K562 (cell line): ENCODE results near the gene GPRIN3. TPM values are rescaled to one million over a fixed set of nuclear protein-coding genes. Genes with fewer than 3 reads are reported as not detected.

Experiments
- ATAC-seq: fragments of 200-7000 bp; cut with Tn5 transposase; 3 replicates; pipeline ENCODE4 v1.9.1; 2020; ENCODE audit warnings: moderate library complexity
- BruUV-seq: library from RNA; stranded (reverse); fragments of 400-500 nt; replicated peaks from 2 replicates; lab custom pipeline; 2021; lab: Mats Ljungman, UMichigan
- CTCF ChIA-PET: fragments of 300-600 bp; formaldehyde crosslinking; extraction: SDS; loops from one replicate; lab custom pipeline; 2021; ENCODE audit warnings: low intra/inter-chr PET ratio; lab: Yijun Ruan, JAX
- POLR2A ChIA-PET: fragments of 300-600, 350-650 bp; sonication (Branson Sonifier 250); formaldehyde crosslinking; extraction: SDS; loops from one replicate; lab custom pipeline; 2021; ENCODE audit warnings: antibody characterized with exemption, inconsistent platforms; lab: Yijun Ruan, JAX
- DNase-seq, 4 experiments: peaks; one replicate each; pipeline versions ENCODE4 v3.0.0 to v3.0.0-alpha.2; 2011 to 2018; ENCODE audit warnings: low spot score in 3 of 4, mixed read lengths in 3 of 4; ENCODE audit errors: extremely low read depth in 1 of 4
- FAIRE-seq: peaks from 2 replicates; lab custom pipeline; 2011; peaks lifted over from hg19 to GRCh38; lab: Jason Lieb, UNC
- H2AFZ ChIP-seq: 2 replicates; pipeline ENCODE4 v1.6.0; 2011; ENCODE audit warnings: low read depth, low read length, control low read depth, inconsistent platforms
- H3K27ac ChIP-seq: fragments of 200-600 bp; 3 replicates; pipeline ENCODE4 v1.8.0; 2011; ENCODE audit warnings: low read depth, mild to moderate bottlenecking, control low read depth, inconsistent platforms, low read length, moderate library complexity, mixed read lengths; ENCODE audit errors: extremely low read depth
- H3K27me3 ChIP-seq, 2 experiments: fragments of 300-600 bp in 1 of 2; 2 replicates in 1 of 2; 3 replicates in 1 of 2; pipeline versions ENCODE4 v1.6.0 to v1.8.0; 2011; ENCODE audit warnings: inconsistent platforms in 2 of 2, low read length in 2 of 2, mild to moderate bottlenecking in 1 of 2, mixed read lengths in 1 of 2, moderate library complexity in 1 of 2; ENCODE audit not compliant: control insufficient read depth in 2 of 2, insufficient read depth in 2 of 2
- H3K36me3 ChIP-seq: fragments of 300-600 bp; 3 replicates; pipeline ENCODE4 v1.8.0; 2011; ENCODE audit warnings: mild to moderate bottlenecking, low read length, inconsistent platforms; ENCODE audit not compliant: control insufficient read depth, insufficient read depth
- H3K4me1 ChIP-seq, 2 experiments: fragments of 200-600 bp in 1 of 2; replicated peaks in 1 of 2; 2 replicates in 1 of 2; 3 replicates in 1 of 2; pipeline versions ENCODE4 v1.5.1 to v1.8.0; 2011; ENCODE audit warnings: inconsistent platforms in 2 of 2, low read length in 2 of 2, mild to moderate bottlenecking in 1 of 2, mixed read lengths in 1 of 2, moderate library complexity in 1 of 2; ENCODE audit not compliant: control insufficient read depth in 2 of 2, insufficient read depth in 2 of 2
- H3K4me2 ChIP-seq: 2 replicates; pipeline ENCODE4 v1.6.1; 2011; ENCODE audit warnings: low read length, control low read depth, inconsistent platforms, mixed read lengths; ENCODE audit not compliant: insufficient read depth
- H3K4me3 ChIP-seq: fragments of 200-600 bp; sonication (generic), shearing (Covaris generic); 2 replicates; pipeline ENCODE4 v1.5.1; 2016; ENCODE audit warnings: control low read depth, inconsistent platforms
- H3K79me2 ChIP-seq: fragments of 200-600 bp; 3 replicates; pipeline ENCODE4 v1.8.0; 2011; ENCODE audit warnings: low read length, inconsistent platforms; ENCODE audit not compliant: control insufficient read depth, insufficient read depth
- H3K9ac ChIP-seq, 2 experiments: 2 replicates each; pipeline versions ENCODE4 v1.6.0 to v1.6.1; 2011; ENCODE audit warnings: low read depth in 2 of 2, low read length in 2 of 2, control low read depth in 1 of 2, inconsistent platforms in 1 of 2, mild to moderate bottlenecking in 1 of 2, mixed read lengths in 1 of 2; ENCODE audit not compliant: insufficient read depth in 1 of 2
- H3K9me1 ChIP-seq: one replicate; pipeline ENCODE4 v1.6.0; 2011; ENCODE audit warnings: inconsistent platforms, mild to moderate bottlenecking, low read length, moderate library complexity; ENCODE audit not compliant: control insufficient read depth, insufficient read depth
- H3K9me3 ChIP-seq: replicated peaks from 2 replicates; pipeline ENCODE4 v1.5.1; 2011; ENCODE audit warnings: low read depth, low read length, inconsistent platforms; ENCODE audit not compliant: control insufficient read depth, insufficient read depth
- H4K20me1 ChIP-seq: replicated peaks from 2 replicates; pipeline ENCODE4 v1.6.1; 2011; ENCODE audit warnings: low read length, inconsistent platforms, mixed read lengths; ENCODE audit not compliant: control insufficient read depth, insufficient read depth
- ARHGAP35 ChIP-seq: fragments of 450-650 bp; IDR thresholded peaks from 2 replicates; pipeline ENCODE4 v1.6.1; 2018; ENCODE audit not compliant: partially characterized antibody
- C11orf30 ChIP-seq: fragments of 450-650 bp; IDR thresholded peaks from 2 replicates; pipeline ENCODE4 v1.6.1; 2016; ENCODE audit warnings: low read depth, mild to moderate bottlenecking
- CEBPB ChIP-seq: fragments of 450-650 bp; IDR thresholded peaks from 2 replicates; pipeline ENCODE4 v1.6.1; 2016; ENCODE audit warnings: missing genetic modification characterization, missing compliant biosample characterization
- RNF2 ChIP-seq: sonication (generic); IDR thresholded peaks from 2 replicates; pipeline ENCODE4 v1.6.1; 2016
- XRCC4 ChIP-seq: IDR thresholded peaks from one replicate; pipeline ENCODE4 v1.6.1; 2011; ENCODE audit not compliant: insufficient read depth, insufficient read length; ENCODE audit errors: extremely low read depth
- ZBTB40 ChIP-seq, 2 experiments: fragments of 450-650 bp in 1 of 2; sonication (generic) in 1 of 2; formaldehyde crosslinking in 1 of 2; IDR thresholded peaks; 2 replicates each; pipeline versions ENCODE4 v1.7.1 to v1.9.0; 2016 to 2022; ENCODE audit warnings: inconsistent platforms in 1 of 2, mild to moderate bottlenecking in 1 of 2, missing genetic modification reagents in 1 of 2
- ZNF76 ChIP-seq: fragments of 250-450 bp; sonication (Bioruptor Pico); IDR thresholded peaks from 2 replicates; pipeline ENCODE4 v1.4.0; 2020; ENCODE audit warnings: mild to moderate bottlenecking, moderate library complexity, borderline replicate concordance
- ZNF764 ChIP-seq: fragments of 250-450 bp; sonication (Bioruptor Pico); IDR thresholded peaks from 2 replicates; pipeline ENCODE4 v1.4.0; 2020; ENCODE audit warnings: low read depth, mild to moderate bottlenecking, moderate library complexity
- WGBS: fragments of 100-300 bp; shearing (Covaris generic); methylation state at CpG from one replicate; pipeline ENCODE4 v1.1.6; 2016; ENCODE audit warnings: low coverage, mixed read lengths; ENCODE audit not compliant: insufficient coverage; ENCODE audit errors: missing lambda C conversion rate; 5-methylcytosine and 5-hydroxymethylcytosine counted together
- in situ Hi-C: fragments of 300-500 bp; cut with MboI; formaldehyde crosslinking; loops from 4 replicates; pipeline ENCODE4 v1.15.0; 2018; ENCODE audit warnings: inconsistent platforms, mixed read lengths
- intact Hi-C: fragments of 100-400 bp; cut with micrococcal nuclease; formaldehyde crosslinking; loops from 2 replicates; pipeline ENCODE4 v1.14.2; 2022
- polyA plus RNA-seq, 8 experiments: library from polyadenylated mRNA; depleted of rRNA in 4 of 8; stranded (reverse) in 5 of 8; unstranded in 3 of 8; fragments of >200 nt; fragmentation: Nextera tagmentation in 2 of 8; fragmentation: Illumina TruSeq in 1 of 8; extraction: Ambion mirVana in 2 of 8; extraction: Trizol in 1 of 8; gene quantifications; 2 replicates each; pipeline versions ENCODE4 v1.2.1 to v1.2.3, GENCODE V29; 2011 to 2014; ENCODE audit warnings: inconsistent platforms in 1 of 8, missing spikeins in 1 of 8
- total RNA-seq, 7 experiments: library from RNA; depleted of rRNA in 6 of 7; stranded (reverse); fragments of >200 nt in 6 of 7; fragmentation: Illumina TruSeq in 2 of 7; extraction: Trizol in 2 of 7; gene quantifications; 2 replicates each; pipeline versions ENCODE4 v1.2.1 to v1.2.3, GENCODE V29; 2011 to 2021; ENCODE audit warnings: low replicate concordance in 1 of 7
- TF ChIP-seq, protein P1 (sequence below): fragments of 450-650 bp; formaldehyde crosslinking; IDR thresholded peaks from 2 replicates; pipeline ENCODE4 v1.4.0; 2020; ENCODE audit warnings: mild to moderate bottlenecking, moderate library complexity
- TF ChIP-seq, protein P2 (sequence below): sonication (generic); formaldehyde crosslinking; IDR thresholded peaks from 2 replicates; pipeline ENCODE4 v1.8.1; 2022; ENCODE audit warnings: missing genetic modification reagents

Gene GPRIN3
- total and polyA plus RNA-seq, 9 of the 15 experiments (the other 6 are each of a cell fraction or from before 2014, with no cell fraction given) = 0.02 TPM; not detected in 8

DNA sequence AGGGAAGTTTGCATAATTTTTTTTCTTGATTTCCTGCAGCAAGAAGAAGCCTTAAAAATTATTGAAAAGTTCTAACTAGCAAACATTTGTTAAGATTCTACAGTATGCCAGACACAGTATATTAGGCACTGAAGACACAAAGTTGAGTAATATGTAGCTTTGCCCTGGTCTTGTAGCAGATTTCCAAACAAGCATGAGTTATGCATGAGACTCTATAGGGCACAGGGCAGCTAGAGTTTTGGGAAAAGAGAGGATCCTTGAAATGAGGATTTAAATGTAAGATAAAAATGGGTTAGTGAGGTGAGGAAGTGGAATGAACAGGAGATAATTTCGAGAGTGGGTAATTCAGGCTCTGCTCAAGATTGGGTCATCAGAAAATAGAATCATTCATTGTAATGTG is 8.6 kb upstream of the GPRIN3 start:
- ChIA-PET CTCF (no interaction called here), POLR2A (no interaction called here)
- Histone ChIP-seq H3K4me1 (no peaks in the 10 kb centered on the region), H4K20me1 (no peaks in the 10 kb centered on the region), H3K4me3 (no peak overlapping the region), H3K9me3 (no peaks in the 10 kb centered on the region), H3K79me2 (no peaks in the 10 kb centered on the region), H3K27me3 (no peaks in the 10 kb centered on the region), H3K9ac (no peak overlapping the region), H2AFZ (no peak overlapping the region), H3K4me2 (no peak overlapping the region), H3K27ac (no peak overlapping the region), H3K36me3 (no peaks in the 10 kb centered on the region), H3K9me1 (no peaks in the 10 kb centered on the region)
- in situ Hi-C loops (no loop called here), intact Hi-C loops (no loop called here)
- WGBS = 0% methylated on average over 1 of the region's 1 CpG
- TF ChIP-seq C11orf30 (no peak), ARHGAP35 (no peak), ZNF76 (CRISPR knock-in tag) (no peak), ZNF764 (CRISPR knock-in tag) (no peak), RNF2 (no peak), XRCC4 (no peak), ZBTB40 (IDR thresholded peaks at IDR 0.05) (no peak), ZBTB40 (CRISPR knock-in tag; IDR thresholded peaks at IDR 0.05) (no peak), CEBPB (no peak)
- TF ChIP-seq, protein P1, sequence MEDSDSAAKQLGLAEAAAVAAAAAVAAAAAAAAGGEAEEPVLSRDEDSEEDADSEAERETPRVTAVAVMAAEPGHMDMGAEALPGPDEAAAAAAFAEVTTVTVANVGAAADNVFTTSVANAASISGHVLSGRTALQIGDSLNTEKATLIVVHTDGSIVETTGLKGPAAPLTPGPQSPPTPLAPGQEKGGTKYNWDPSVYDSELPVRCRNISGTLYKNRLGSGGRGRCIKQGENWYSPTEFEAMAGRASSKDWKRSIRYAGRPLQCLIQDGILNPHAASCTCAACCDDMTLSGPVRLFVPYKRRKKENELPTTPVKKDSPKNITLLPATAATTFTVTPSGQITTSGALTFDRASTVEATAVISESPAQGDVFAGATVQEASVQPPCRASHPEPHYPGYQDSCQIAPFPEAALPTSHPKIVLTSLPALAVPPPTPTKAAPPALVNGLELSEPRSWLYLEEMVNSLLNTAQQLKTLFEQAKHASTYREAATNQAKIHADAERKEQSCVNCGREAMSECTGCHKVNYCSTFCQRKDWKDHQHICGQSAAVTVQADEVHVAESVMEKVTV = no peak
- TF ChIP-seq, protein P2, sequence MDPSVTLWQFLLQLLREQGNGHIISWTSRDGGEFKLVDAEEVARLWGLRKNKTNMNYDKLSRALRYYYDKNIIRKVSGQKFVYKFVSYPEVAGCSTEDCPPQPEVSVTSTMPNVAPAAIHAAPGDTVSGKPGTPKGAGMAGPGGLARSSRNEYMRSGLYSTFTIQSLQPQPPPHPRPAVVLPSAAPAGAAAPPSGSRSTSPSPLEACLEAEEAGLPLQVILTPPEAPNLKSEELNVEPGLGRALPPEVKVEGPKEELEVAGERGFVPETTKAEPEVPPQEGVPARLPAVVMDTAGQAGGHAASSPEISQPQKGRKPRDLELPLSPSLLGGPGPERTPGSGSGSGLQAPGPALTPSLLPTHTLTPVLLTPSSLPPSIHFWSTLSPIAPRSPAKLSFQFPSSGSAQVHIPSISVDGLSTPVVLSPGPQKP (CRISPR knock-in tag) = no peak
- BruUV-seq = no TSS peak
- FAIRE-seq (no peak), ATAC-seq (no peak), DNase-seq (no peak)
